Osteocyte (in vitro differentiated cells): Measurements from ENCODE around the gene BCL2A1. TPM values are rescaled to one million over a fixed set of nuclear protein-coding genes. Genes with fewer than 3 reads are reported as not detected.
"Not testable (repeated sequence)": the region's sequence is repeated elsewhere in the genome, so short reads cannot be mapped to it uniquely, and the experiment has no call there.

Experiments used
- DNase-seq: peaks from one replicate; pipeline ENCODE4 v3.0.0; 2021; ENCODE audit warnings: mixed read lengths; ENCODE audit not compliant: unreplicated experiment; ENCODE audit errors: extremely low spot score
- H3K27ac Mint-ChIP-seq: one replicate; pipeline ENCODE4 v1.8.0; 2021; ENCODE audit warnings: mild to moderate bottlenecking, mixed read lengths; ENCODE audit not compliant: unreplicated experiment
- H3K27me3 Mint-ChIP-seq: one replicate; pipeline ENCODE4 v1.8.0; 2021; ENCODE audit warnings: mixed read lengths; ENCODE audit not compliant: unreplicated experiment
- H3K36me3 Mint-ChIP-seq: one replicate; pipeline ENCODE4 v1.8.0; 2021; ENCODE audit warnings: mixed read lengths; ENCODE audit not compliant: unreplicated experiment
- H3K4me1 Mint-ChIP-seq: one replicate; pipeline ENCODE4 v1.8.0; 2021; ENCODE audit warnings: mixed read lengths; ENCODE audit not compliant: unreplicated experiment
- H3K4me3 Mint-ChIP-seq: one replicate; pipeline ENCODE4 v1.8.0; 2021; ENCODE audit warnings: mild to moderate bottlenecking, moderate library complexity, mixed read lengths; ENCODE audit not compliant: unreplicated experiment
- H3K9me3 Mint-ChIP-seq: one replicate; pipeline ENCODE4 v1.8.0; 2021; ENCODE audit warnings: mixed read lengths; ENCODE audit not compliant: unreplicated experiment
- CTCF ChIP-seq: fragments of 200-600 bp; sonication (generic); IDR thresholded peaks from 2 replicates; pipeline ENCODE4 v1.5.0; 2021; ENCODE audit warnings: antibody characterized with exemption, mild to moderate bottlenecking, moderate library complexity
- total RNA-seq: library from RNA; stranded (reverse); gene quantifications from 2 replicates; pipeline ENCODE4 v1.2.1, GENCODE V29; 2021

Gene BCL2A1
- total RNA-seq, 1 donor from 2014 or later = not detected

GRCh38 chr15:80015156-80015555 lies 44.2 kb upstream of the BCL2A1 start:
- no peaks in the 10 kb centered on the region for H3K27me3 Mint-ChIP-seq
- H3K9me3 Mint-ChIP-seq = peaks cover 8% of the 10 kb centered on the region
- H3K4me1 Mint-ChIP-seq = peaks cover 2% of the 10 kb centered on the region
- H3K4me3 Mint-ChIP-seq = no peak overlapping the region
- no peaks in the 10 kb centered on the region for H3K36me3 Mint-ChIP-seq
- no peak overlapping the region for H3K27ac Mint-ChIP-seq
- no peak for DNase-seq
- no peak for TF ChIP-seq CTCF

DNA sequence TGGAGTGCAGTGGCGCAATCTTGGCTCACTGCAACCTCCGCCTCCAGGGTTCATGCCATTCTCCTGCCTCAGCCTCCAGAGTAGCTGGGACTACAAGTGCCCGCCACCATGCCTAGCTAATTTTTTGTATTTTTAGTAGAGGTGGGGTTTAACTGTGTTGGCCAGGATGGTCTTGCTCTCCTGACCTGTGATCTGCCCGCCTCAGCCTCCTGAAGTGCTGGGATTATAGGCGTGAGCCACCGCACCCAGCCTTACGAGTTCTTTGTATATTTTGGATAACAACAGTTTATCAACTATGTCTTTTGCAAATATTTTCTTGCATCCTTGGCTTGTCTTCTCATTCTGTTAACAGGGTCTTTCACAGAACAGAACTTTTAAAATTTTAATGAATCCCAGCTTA lies 43.2 kb upstream of the BCL2A1 start:
- H3K36me3 Mint-ChIP-seq, H3K9me3 Mint-ChIP-seq, DNase-seq, H3K27me3 Mint-ChIP-seq, H3K4me3 Mint-ChIP-seq, H3K27ac Mint-ChIP-seq, H3K4me1 Mint-ChIP-seq: not testable (repeated sequence)

DNA sequence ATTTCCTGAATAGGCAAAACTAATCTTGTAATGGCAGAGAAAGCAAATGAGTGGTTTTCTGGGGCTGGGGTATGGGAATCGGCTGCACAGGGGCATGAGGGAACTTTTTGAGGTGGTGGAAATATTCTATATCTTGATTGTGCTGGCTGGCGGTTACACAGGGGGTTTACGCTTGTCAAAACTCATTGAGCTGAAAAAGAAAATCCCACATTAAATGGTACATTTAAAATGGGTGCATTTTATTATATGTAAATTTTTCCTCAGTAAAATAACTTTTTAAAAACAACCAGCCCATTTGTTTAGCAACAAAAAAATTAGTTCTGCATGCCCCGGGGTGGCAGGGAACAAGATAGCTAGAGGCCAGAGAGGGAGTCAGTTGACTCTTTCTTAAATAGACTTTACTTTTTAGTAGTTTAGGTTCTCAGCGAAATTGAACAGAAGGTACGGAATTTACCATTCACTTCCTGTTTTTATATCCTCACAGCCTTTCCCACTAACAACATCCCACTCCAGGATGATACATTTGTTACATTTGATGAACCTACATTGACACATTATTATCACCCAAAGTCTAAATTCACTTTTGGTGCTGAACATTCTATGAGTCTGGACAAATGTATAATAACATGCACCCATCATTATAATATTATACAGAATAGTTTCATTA lies 41.2 kb upstream of the BCL2A1 start:
- no peak overlapping the region for H3K27ac Mint-ChIP-seq
- DNase-seq = no peak
- H3K27me3 Mint-ChIP-seq = no peaks in the 10 kb centered on the region
- H3K4me1 Mint-ChIP-seq = peaks cover 2% of the 10 kb centered on the region
- H3K9me3 Mint-ChIP-seq = peaks cover 8% of the 10 kb centered on the region
- no peak for TF ChIP-seq CTCF
- H3K36me3 Mint-ChIP-seq = no peaks in the 10 kb centered on the region
- H3K4me3 Mint-ChIP-seq = no peak overlapping the region

DNA sequence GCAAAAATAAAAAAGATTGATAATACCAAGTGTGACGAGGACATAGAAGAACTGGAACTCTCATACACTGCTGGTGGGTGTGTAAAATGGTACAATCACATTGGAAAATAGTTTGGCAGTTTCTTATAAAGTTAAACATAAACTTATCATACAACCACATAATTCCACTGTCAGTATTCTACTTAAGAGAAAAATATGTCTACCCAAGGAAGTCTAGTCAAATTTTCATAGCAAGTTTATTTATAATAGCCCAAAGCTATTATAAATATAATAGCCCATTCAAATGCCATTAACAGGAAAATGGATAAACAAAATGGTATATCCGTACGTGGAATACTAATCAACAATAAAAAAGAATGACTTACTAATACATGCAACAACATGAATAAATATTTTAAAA lies 40.6 kb upstream of the BCL2A1 start:
- Mint-ChIP-seq H3K9me3 (peaks cover 8% of the 10 kb centered on the region), H3K27ac (no peak overlapping the region), H3K36me3 (no peaks in the 10 kb centered on the region), H3K4me3 (no peak overlapping the region), H3K27me3 (no peaks in the 10 kb centered on the region), H3K4me1 (peaks cover 2% of the 10 kb centered on the region)
- DNase-seq = no peak
- no peak for TF ChIP-seq CTCF

- H3K27ac Mint-ChIP-seq, H3K4me3 Mint-ChIP-seq, H3K27me3 Mint-ChIP-seq, H3K9me3 Mint-ChIP-seq, H3K4me1 Mint-ChIP-seq, H3K36me3 Mint-ChIP-seq, DNase-seq: not testable (repeated sequence)
Observed at GRCh38 chr15:80011041-80011523, 40.1 kb upstream of the BCL2A1 start.

GRCh38 chr15:80010131-80010673 lies 39.2 kb upstream of the BCL2A1 start:
- H3K27me3 Mint-ChIP-seq = no peaks in the 10 kb centered on the region
- H3K27ac Mint-ChIP-seq = no peak overlapping the region
- no peak for TF ChIP-seq CTCF
- no peaks in the 10 kb centered on the region for H3K36me3 Mint-ChIP-seq
- H3K4me1 Mint-ChIP-seq = peaks cover 2% of the 10 kb centered on the region
- no peak overlapping the region for H3K4me3 Mint-ChIP-seq
- DNase-seq = no peak
- peaks cover 8% of the 10 kb centered on the region for H3K9me3 Mint-ChIP-seq
